ENCODE results near the gene HDAC4.

DNA sequence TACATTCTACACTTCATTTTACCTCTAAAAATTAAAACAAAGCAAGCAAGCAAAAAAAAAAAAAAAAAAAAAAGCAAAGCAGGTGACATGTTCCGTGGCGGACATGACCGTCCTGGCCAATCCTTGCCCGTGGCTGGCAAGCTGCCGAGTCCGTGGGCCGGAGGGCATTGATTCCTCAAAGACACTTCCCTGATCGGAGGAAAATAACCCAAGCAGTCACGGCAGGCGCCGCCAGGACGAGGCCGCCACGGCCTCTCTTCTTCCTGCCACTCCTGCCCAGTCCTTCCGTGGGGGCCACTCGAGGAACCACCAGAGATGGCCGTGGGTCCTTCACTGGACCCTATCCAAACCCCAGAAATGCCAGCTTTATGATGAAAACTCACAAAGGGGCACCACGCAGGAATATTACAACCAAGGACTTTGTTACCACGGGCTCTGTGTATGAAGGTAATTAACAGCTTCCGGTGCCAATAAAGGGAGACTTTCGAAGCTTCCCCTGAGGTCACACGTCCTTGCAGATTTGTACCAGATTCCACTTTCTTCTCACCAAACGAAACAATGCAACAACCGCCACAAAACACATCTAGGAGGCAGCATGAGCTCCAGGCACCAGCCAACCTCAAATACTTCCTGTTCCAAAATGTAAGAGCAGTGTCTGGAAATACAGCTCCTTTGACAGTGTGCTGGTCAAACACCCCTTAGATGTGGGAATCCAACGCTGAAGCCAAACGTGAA lies 170.3 kb downstream of the HDAC4 start:
- no peak for TF ChIP-seq TCF7 (IDR thresholded peaks at IDR 0.05; ENCODE audit: borderline replicate concordance)
- no peak for TF ChIP-seq FOXM1 (IDR thresholded peaks at IDR 0.05; ENCODE audit: low read depth, low read length)

Data from GM12878 (cell line).